SK-N-SH treated with all-trans-retinoic acid at 6 μM for 48 hours (cell line): ENCODE data around the gene DNAJB8.

Experiments used
- ARNTL ChIP-seq: fragments of 450-650 bp; formaldehyde crosslinking; IDR thresholded peaks from 2 replicates; pipeline ENCODE4 v1.5.0; 2020; ENCODE audit warnings: low read depth, mild to moderate bottlenecking, moderate library complexity, borderline replicate concordance
- OSR1 ChIP-seq: fragments of 250-450 bp; sonication (Bioruptor Pico); IDR thresholded peaks from 2 replicates; pipeline ENCODE4 v1.8.0; 2022; ENCODE audit warnings: moderate library complexity, mild to moderate bottlenecking, inconsistent platforms
- PPARA ChIP-seq: fragments of 250-450 bp; sonication (Bioruptor Pico); IDR thresholded peaks from 2 replicates; pipeline ENCODE4 v1.5.0; 2020; ENCODE audit warnings: mild to moderate bottlenecking, borderline replicate concordance
- RARB ChIP-seq: fragments of 250-450 bp; sonication (Bioruptor Pico); IDR thresholded peaks from 2 replicates; pipeline ENCODE4 v1.8.0; 2021; ENCODE audit warnings: mild to moderate bottlenecking, moderate library complexity
- SNAI2 ChIP-seq: fragments of 250-450 bp; sonication (Bioruptor Pico); IDR thresholded peaks from 2 replicates; pipeline ENCODE4 v1.5.0; 2020; ENCODE audit warnings: mild to moderate bottlenecking, moderate library complexity
- TOX ChIP-seq: fragments of 250-450 bp; sonication (Bioruptor Pico); IDR thresholded peaks from 2 replicates; pipeline ENCODE4 v1.8.0; 2021; ENCODE audit warnings: mild to moderate bottlenecking, moderate library complexity, borderline replicate concordance
- ZFP30 ChIP-seq: fragments of 450-650 bp; formaldehyde crosslinking; IDR thresholded peaks from 2 replicates; pipeline ENCODE4 v1.5.0; 2022; ENCODE audit warnings: mild to moderate bottlenecking, moderate library complexity
- ZNF565 ChIP-seq: fragments of 450-650 bp; formaldehyde crosslinking; conservative IDR thresholded peaks from 2 replicates; pipeline ENCODE4 v1.5.0; 2020; ENCODE audit warnings: low read depth, mild to moderate bottlenecking, moderate library complexity
- ZNF70 ChIP-seq: fragments of 450-650 bp; formaldehyde crosslinking; IDR thresholded peaks from 2 replicates; pipeline ENCODE4 v1.5.0; 2020; ENCODE audit warnings: mild to moderate bottlenecking, moderate library complexity

- TF ChIP-seq RARB (CRISPR knock-in tag): no peak
- TF ChIP-seq ZNF70: no peak
- TF ChIP-seq TOX (CRISPR knock-in tag): no peak
- TF ChIP-seq ZNF565 (CRISPR knock-in tag): no peak
- no peak for TF ChIP-seq ARNTL (CRISPR knock-in tag)
- TF ChIP-seq SNAI2: no peak
- no peak for TF ChIP-seq OSR1 (CRISPR knock-in tag)
- TF ChIP-seq PPARA (CRISPR knock-in tag): no peak
- TF ChIP-seq ZFP30 (CRISPR knock-in tag): no peak
Measured at GRCh38 chr3:128503164-128503651, 36.5 kb upstream of the DNAJB8 start.
